ENCODE results near the gene MPHOSPH10. TPM values are rescaled to one million over a fixed set of nuclear protein-coding genes. Genes with fewer than 3 reads are reported as not detected.
"Not testable (repeated sequence)": the region's sequence is repeated elsewhere in the genome, so short reads cannot be mapped to it uniquely, and the experiment has no call there.

Gene MPHOSPH10, protein sequence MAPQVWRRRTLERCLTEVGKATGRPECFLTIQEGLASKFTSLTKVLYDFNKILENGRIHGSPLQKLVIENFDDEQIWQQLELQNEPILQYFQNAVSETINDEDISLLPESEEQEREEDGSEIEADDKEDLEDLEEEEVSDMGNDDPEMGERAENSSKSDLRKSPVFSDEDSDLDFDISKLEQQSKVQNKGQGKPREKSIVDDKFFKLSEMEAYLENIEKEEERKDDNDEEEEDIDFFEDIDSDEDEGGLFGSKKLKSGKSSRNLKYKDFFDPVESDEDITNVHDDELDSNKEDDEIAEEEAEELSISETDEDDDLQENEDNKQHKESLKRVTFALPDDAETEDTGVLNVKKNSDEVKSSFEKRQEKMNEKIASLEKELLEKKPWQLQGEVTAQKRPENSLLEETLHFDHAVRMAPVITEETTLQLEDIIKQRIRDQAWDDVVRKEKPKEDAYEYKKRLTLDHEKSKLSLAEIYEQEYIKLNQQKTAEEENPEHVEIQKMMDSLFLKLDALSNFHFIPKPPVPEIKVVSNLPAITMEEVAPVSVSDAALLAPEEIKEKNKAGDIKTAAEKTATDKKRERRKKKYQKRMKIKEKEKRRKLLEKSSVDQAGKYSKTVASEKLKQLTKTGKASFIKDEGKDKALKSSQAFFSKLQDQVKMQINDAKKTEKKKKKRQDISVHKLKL
- 31.4 TPM for total RNA-seq

DNA sequence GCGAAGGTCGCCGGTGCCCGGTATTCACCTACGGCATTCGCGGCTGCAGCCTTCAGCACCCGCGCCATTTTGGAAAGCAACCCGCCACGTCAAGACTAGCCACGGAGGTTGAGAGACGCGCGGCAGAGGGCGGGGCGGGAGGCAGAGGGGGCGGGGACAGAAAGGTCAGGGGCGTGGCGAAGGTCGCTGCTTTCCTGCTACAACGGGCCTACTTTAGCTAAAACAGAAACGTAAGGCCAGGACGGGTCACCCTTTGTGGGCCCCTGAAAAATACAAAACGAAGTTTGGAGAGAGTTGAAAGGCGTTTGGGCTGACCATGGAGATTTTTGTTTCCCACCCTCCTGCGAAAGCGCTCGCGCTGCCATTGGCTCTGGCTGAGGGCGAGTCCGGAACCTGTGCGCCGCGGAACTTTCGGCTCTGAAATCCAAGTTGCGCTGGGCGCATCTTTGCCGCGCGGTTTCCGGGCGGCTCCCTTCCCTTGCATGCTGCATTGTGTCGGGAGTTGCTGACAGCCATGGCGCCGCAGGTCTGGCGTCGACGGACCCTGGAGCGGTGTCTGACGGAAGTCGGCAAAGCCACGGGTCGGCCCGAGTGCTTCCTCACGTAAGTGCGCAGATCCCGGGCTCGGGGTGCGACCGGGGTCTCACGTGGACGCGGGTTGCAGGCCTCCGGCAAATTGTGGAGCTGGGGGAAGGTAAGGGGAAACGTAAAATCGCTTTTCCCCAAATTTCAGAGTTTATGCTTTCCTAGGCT lies at the start of gene MPHOSPH10, which contains the start of gene MCEE:
Gene MPHOSPH10 (plus strand): TSS at position 483 of the 753 bp plus-strand sequence. CDS start 32 bp downstream, at position 515.
Gene MCEE (minus strand): TSS at position 78 of the 753 bp plus-strand sequence. CDS start 10 bp downstream, at position 68.
- peak; percentile 93 for ATAC-seq

DNA sequence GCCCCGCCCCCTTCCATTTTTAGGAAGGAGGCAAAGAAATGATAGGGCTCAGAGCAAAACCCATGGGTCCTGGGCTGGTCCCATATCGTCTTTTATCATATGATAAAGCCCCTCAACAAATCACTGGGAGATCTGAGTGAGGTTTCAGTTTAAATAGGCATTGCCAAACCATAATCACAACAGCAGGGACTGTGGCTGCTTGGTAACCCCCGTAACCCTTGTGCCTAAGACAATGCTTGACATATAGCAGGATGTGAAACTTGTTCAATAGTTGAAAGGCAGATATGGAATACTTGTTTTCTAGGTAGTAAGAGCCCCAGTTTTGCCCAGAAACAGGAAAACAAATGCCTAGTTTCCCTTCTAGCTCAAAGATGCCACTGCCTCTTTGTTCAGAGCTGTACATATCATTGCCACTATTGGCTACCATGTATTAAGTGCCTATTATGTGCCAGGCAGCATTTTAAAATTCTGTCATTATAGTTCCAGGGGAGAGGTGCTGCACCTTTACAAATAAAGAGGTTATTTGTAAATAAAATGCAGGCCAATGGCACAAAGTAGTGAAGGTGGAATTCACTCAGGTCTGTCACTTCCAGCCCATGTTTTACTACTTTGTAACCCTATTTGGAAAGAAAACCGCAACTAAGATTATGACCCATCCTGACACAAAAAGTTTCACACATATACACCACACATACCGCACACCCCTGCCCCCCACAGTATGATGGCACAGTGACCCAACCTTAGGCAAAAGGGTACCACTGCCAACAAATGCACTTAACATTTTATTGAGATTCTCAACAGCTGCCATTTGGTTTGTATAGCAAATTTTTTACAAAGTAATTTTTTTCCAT lies 47.8 kb upstream of the MPHOSPH10 start:
- no peak for ATAC-seq

DNA sequence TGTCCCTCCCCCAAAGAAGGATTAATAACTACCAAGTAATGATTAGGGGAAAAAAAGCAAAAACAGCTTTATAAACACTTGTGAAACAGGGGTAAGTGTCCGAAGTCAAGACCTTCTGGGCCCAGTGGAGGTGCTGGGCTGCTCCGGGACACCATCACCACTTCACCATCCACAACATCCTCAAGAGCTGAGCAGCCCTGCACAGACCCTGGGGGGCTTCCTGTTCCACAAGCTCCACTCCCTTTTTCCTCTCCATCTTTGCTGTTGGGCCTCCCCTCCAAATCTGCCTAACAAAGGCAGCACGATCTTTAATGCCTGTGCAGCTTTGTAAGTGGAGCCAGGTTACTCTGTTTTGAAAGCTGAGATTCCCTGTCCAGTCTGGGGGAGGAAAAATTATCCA lies 47.1 kb upstream of the MPHOSPH10 start:
- not testable (repeated sequence) for ATAC-seq

DNA sequence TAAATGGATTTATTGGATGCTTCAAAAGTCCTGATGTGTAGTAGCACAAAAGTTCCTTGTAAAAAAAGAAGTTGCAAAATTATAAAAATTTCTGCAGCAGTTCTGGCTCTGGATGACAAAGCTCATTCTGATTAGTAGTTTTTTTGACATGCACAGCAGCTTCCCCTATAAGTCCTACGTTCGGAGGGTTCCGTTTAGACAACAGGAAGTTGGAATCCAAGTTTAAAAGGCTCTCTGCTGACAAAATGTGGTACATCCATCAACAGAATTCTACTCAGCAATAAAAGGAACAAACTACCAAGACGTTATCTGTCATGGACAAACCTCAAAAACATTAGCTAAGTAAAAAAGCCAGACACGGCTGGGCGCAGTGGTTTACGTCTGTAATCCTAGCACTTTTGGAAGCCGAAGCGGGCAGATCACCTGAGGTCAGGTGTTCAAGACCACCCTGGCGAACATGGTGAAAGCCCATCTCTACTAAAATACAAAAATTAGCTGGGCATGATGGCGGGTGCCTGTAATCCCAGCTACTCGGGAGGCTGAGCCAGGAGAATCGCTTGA lies 46.6 kb upstream of the MPHOSPH10 start:
- ATAC-seq: not testable (repeated sequence)

DNA sequence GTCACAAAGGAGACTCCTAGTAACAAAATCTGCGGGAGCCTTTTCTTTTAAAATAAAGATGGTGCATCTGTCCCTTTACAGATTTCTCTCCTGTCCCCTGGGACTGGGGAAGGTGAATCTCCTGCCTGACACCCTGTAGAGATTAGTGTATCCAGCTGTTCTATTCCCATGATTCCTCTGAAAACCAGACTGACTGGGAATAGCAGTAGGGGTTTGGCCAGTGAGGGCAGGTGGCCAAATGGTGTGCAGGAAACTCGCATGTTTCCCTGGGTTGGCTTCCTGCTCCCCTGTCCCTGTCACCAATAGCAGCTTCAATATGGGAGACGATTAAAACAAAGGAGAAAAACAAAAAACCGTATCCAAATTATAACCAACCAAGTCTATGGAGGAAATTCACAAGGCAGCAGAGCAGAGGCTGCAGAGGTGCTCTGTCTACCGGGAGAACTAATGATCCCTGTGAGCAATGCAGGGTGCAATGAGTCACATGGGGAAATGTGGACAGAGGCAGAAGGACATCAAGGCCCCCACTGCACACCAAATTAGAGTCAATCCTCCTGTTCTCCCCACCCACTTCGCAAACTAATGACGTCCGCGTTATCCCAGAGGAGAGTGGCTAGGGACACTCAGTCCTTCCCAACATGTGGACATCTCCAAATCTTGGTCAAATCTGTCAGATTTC lies 45.0 kb upstream of the MPHOSPH10 start:
- ATAC-seq: peak; percentile 77

DNA sequence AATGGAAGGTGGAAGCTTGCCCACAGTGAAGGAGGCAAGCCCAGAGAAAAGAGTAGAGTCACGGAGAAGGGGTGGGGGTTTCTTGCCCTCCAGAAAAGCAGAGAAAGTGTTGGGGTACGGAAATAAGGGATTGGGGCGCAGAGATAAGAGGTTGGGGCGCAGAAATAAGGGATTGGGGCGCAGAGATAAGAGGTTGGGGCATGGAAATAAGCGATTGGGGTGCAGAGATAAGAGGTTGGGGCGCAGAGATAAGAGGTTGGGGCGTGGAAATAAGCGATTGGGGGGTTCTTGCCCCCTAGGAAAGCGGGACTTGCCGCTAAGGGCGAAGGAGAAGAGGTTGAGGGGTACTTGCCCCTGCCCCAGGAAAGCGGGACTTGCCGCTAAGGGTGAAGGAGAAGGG lies 41.0 kb upstream of the MPHOSPH10 start:
- not testable (repeated sequence) for ATAC-seq

DNA sequence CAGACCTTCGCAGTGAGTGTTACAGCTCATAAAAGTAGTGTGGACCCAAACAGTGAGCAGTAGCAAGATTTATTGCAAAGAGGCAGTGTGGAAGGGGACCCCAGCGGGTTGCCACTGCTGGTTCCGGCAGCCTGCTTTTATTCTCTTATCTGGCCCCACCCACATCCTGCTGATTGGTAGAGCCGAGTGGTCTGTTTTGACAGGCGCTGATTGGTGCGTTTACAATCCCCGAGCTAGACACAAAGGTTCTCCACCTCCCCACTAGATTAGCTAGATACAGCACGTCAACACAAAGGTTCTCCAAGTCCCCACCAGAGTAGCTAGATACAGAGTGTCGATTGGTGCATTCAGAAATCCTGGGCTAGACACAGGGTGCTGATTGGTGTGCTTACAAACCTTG lies 38.6 kb upstream of the MPHOSPH10 start:
- ATAC-seq: not testable (repeated sequence)

DNA sequence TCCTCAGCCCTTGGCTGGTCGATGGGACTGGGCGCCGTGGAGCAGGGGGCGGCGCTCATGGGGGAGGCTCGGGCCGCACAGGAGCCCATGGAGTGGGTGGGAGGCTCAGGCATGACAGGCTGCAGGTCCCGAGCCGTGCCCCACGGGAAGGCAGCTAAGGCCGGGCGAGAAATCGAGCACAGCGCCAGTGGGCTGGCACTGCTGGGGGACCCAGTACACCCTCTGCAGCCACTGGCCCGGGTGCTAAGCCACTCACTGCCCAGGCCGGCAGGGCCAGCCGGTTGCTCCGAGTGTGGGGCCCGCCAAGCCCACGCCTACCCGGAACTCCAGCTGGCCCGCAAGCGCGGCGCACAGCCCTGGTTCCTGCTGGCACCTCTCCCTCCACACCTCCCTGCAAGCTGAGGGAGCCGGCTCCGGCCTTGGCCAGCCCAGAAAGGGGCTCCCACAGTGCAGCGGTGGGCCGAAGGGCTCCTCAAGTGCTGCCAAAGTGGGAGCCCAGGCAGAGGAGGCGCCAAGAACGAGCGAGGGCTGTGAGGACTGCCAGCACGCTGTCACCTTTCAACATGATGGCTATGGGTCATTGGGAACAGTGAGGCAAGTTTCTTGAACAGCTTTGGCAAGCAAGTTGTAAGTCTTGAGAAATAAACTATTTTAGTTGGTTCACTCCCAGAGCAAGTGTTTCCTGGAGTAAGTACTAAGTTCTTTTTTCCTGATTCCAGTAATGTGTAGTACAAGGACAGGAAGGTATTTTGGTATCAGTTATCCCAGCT lies 37.8 kb upstream of the MPHOSPH10 start:
- not testable (repeated sequence) for ATAC-seq

DNA sequence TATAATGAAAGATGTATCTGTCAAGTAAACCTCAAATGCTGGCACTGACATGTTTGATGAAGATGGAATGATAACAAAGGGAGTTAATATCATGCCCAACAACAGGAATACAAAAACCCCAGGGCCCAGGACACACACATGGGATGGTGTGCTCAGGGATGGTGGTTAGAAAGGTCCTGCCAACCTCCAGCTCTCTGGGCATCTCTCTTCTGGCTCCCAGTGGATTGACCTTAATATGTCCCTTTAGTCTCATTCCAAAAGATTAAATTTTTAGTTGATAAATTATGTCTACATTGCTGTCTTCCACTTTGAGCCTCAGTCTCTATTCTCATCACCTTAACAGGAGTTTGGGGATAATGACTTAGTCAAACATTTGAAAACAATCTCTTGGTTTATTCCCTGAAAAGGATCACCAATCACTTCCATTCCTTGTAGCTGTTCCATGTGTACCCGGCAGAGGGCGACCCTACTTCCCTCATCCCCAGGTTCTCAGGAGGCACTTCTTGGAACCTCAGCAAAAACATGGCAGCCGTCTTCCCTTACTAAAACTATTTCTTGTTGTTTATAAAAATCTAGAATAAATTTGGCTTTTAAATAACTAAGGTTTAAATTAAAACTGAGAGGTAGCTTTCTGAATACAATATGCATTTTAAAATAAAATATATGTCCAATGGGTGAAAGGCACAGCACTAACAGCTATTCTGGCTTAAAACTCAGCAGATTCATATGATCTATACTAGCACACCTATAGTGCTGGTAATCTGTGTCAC lies 30.1 kb upstream of the MPHOSPH10 start:
- peak; percentile 67 for ATAC-seq

DNA sequence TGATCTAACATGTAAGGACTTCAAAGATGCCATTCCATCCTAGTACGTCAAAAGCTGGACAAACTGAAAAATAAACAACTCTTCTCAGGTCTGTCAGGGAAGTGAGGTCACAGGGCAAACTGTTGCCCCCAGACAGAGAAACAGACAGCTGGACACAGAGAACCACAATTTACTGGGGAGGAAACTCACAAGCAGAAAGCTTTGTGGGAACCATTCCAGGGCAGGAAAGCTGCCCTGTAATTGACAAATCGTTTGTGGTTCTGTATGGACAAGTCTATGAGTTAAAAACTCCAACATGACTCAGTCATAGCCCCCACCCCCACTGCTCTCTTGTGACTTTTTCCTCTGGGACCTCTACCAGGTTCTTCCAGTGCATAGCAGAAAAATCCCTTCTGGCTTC lies 28.8 kb upstream of the MPHOSPH10 start:
- ATAC-seq: peak; percentile 72

DNA sequence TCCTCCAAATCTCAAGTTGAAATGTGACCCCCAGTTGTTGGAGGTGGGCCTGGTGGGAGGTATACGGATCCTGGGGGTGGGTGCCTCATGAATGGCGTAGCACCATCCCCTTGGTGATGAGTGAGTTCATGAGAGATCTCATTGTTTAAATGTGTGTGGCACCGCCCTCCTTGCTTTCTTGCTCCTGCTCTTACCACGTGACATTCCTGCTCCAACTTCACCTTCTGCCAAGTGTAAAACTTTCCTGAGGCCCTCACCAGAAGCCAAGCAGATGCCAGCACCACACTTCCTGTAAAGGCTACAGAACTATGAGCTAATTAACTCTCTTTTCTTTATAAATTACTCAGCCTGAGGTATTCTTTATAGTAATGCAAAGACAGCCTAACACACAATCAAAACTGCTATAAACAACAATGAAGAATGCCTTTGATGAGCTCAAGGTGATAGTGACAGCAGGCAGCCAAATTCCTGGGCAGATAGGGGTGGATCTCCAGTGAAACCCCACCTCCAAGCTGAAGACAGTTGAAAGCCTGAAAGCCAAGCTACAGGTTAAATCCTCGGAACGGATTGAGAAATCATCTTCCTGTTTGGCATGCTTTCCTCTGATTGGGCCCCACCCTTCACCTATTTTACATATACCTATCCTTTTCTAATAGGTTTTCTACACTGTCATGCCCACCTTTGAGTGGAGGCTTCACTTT lies 27.3 kb upstream of the MPHOSPH10 start:
- peak; percentile 74 for ATAC-seq

DNA sequence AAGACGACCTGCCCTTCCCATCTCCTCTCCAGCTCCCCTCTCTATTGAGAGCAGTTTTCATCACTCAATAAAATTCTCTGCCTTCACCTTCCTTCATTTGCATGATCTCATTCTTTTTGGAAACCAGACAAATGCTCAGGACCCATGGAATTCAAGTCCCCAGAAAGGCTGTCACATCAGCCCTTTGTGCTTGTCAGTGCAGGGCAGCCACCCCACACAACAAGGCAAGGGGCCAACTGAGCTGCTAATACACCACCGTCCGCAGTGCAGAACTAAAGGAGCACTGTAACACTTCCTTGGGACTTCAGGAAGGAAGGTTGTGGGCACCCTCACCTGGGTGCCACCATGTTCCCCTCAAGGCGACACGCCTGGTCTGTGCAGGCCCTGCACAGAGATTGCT lies 26.6 kb upstream of the MPHOSPH10 start:
- no peak for ATAC-seq

DNA sequence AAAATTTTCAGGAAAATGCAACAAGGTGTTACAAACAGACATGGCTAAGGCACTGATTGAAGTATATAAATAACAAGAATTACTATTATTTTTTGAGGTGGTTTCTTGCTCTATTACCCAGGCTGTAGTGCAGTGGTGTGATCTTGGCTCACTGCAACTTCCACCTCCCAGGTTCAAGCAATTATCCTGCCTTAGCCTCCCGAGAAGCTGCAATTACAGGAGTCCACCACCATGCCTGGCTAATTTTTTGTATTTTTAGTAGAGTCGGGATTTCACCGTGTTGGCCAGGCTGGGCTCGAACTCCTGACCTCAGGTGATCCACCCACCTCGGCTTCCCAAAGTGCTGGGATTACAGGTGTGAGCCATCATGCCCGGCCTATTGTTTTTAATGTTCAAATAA lies 24.0 kb upstream of the MPHOSPH10 start:
- ATAC-seq: not testable (repeated sequence)

DNA sequence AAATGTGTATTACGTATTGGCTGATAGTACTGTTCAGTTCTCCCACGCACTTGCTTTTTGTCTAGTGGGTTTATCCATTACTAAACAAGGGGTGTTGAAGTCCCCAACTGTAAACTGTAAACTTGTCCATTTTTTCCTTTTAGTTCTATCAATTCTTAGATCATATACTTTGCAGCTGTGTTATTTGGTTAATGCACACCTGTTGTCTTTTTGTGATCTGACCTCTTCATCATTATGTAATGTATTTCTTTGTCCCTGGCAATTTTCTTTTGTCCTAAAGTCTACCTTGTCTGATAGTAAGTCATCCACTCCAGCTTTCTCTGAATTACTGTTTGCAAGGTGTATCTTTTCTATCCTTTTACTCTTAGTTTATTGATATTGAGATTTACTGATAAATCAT lies 22.3 kb upstream of the MPHOSPH10 start:
- ATAC-seq: no peak

DNA sequence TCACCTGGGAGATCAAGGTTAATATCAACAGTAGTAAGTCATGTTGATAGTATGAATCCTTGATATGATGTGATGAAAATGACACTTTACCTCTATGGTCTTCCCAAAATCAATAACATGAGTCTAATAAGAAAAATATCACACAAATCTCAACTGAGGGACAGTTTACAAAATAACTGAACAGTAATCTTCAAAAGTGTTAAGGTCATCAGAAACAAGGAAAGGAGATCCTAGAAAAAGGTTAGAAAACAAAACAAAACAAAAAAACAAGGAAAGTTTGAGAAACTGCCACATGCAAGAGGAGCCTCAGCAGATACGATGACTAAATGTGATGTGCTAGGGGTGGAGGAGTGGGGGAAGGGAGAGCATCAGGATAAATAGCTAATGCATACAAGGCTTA lies 16.6 kb upstream of the MPHOSPH10 start:
- no peak for ATAC-seq

DNA sequence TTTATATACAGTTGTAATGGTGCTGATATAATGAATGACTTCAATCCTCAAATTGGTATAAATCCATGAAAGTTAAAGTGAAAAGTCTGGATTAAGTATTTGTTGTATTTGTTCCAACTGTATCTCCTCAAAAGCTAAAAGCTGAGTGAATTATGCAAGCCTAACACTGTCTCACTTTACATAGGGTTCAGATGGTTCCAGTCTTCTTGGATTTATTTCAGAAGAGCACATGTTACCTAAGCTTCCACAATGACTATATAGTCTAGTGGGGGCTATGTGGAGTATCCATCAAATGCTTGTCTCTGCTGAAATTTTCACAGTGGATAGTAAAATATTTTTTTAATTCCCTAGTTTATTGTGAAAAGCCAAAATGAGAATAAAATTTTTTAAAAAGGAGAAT lies 13.4 kb upstream of the MPHOSPH10 start:
- ATAC-seq: no peak

DNA sequence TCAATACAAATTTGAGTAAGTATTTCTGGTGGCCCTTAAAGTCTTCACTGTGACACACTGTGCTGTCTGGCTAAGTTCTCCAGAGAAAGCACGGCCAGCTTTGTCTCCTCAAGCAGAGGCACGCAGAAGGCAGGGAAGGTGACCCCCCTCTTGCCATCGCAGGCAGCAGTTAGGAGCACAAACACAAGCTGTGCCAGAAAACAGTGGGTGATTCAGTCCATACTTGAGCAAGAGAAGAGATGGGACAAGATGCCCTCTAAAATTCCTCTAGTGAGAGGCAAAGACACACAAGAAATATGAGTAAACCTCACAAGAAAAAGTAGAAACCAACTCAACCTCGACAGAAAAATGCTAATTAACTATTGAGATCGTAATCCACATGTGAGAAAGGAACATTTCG lies 10.2 kb upstream of the MPHOSPH10 start:
- peak; percentile 58 for ATAC-seq

DNA sequence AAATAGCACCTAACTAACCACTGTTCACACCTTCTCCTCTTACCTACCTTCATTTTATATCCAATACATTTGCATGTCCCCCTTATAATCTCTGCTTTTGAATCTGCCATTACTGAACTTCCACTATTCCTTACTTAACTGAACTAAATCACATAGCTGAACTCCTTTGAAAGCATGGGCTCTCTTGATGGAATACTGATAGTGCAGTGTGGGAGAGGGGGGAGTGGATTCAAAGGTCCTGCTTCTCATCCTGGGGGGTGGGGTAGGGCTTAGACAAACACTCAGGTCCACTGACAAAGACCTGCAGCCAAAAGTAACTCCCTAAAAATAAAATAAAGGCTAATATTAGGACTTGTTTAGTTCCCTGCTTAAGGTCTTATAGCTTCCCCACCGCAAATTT lies 9.0 kb upstream of the MPHOSPH10 start:
- no peak for ATAC-seq
